NCI-H69 (cell line): ENCODE data around the gene CD207.
"Not testable (repeated sequence)": the region's sequence is repeated elsewhere in the genome, so short reads cannot be mapped to it uniquely, and the experiment has no call there.

Experiments
- DNase-seq: peaks from one replicate; lab custom pipeline; 2025; lab: John Stamatoyannopoulos, UW

Gene CD207

DNA sequence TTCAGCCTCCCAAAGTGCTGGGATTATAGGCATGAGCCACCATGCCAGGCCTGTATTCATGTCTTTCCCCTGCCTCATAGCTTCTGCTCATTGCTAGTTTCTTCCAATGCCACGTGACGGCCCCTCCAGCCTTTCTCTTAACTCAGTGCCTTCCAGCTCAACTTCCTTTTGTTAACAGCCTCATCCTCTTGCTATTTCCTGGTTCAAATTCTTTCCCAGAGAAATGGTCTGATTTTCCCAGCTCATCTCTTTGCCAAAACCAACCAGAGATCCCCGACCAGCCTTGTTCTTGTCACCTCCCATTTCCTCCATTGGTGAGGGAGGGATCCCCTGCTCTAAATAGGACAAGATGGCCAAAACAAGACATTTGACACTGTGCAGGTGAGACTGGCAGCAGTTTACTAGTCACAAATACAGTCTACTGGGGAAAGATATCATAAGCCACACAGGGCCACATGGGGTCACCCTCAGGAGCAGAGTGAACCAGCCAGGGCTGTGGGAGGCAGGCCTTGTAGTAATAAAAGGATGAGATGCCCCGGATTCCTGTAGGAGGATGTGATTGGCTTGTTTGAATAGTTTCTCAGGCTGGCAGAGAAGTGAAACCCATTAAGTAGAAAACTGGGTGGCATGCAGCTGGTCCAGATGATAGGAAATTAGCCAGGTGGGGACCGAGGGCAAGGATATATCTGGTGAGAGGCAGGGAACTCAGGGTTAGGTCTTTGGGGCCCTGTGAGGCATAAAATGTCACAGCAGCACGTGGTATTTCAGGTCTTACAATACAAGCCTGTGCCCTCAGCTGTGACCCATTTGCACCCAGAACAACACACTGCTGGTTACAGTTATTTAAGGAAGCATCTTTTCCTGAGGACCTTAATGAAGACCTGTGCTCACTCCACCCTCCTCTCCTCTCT is 6.4 kb downstream of the CD207 start:
- DNase-seq: no peak

DNA sequence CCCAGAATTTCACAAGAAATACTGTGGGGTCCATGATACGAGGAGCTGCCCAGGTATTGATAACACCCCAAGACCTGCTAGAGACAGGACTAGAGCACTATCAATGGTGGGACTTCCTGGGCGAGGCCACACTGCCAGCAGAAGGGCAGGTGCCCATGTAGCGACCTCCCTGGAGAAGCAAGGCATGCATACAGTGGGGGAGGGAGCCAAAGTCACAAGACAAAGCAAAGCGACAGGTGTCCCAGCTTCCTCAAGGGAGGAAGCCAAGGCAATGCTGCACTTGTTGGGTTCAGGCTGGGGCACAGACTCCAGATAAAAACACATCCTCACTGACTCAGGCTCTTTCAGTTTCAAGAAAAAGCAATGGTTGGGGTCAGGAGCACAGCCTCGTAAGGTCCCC is 7.5 kb downstream of the CD207 start:
- DNase-seq: no peak

DNA sequence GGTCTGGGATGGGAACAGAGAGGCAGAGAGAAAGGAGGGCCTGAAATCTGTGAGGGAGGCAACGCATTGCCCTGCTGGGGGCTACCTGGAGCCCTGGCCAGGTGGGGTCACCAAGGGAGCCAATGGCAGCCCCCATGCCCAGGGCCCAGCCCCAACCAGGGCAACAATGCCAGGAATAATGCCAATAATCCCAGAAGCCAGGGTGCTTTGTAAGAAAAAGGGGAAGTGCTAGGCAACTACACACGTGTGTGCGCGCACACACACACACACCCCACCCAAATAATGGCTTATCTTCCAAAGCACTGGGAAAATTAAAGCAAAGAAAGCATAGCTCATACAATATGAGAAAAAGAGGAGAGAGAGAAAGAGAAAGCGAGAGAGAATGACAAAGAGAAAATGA is 8.2 kb downstream of the CD207 start:
- DNase-seq: no peak

DNA sequence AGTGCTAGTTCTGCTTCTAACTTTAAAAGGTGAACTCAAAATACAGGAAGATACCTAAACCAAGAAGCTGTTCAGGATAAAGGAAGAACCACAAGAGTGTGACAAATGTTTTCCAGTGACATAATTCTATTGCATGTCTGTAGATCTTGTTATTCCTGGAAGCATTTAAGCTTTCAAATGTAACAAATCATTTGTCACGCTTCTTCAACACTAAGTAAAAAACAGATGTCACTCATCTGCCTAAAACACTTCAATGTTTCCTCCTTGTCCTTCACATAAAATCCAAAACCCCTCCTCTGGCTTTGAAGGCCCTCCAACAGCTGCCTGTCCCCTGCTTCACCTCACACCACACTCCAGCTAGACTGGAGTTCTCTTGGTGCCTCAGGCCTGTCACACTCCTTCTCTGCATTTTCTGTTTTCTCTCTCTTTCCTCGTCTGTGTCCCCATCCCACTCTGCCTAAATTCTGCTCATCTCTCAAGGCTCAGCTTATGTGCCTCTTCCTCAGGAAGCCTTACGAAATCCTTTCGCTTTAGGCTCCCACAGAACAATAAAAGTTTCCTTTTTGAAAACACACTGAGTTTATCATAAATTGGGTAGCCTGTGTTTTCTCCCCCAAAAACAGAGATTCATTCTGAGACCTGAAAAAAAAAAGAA is 8.8 kb downstream of the CD207 start:
- DNase-seq: no peak

DNA sequence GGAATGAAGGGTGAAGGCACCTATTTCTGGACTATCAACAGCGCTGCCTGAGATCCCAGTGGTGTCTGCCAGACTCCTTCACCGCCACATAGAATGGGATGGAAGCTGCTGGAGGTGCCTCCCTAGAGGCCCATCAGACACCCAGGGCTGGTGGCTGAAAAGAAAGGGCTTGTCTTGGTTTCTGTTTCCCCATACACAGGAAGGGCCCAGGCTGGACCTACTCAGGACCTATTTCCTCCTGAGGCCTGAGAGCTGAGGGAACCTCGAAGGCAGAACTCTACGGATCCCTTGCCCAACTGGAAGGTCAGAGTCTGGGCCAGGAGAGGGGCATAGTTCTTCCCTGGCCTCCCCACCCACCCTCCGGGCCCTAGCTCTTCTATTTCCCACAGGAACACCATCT is 12.4 kb downstream of the CD207 start:
- DNase-seq: no peak

DNA sequence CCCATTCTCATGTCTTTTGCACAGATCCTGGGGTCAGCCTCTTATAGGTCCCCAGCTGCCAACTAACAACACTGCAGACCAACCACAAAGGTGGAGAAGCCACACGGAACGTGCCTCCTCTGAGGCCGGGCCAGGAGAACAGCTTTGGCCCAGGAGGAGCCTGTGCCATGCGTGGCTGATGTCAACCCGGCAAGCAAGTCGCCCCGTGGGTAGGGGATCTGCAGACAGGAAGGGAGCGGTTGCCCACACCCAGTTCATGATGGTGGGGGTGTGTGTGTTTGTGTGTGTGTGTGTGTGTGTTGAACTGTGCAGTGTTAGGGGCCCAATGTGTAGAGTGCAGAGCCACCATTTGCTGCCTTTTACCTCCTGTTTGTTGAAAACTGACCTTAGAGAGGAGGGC is 12.8 kb downstream of the CD207 start:
- DNase-seq: no peak

DNA sequence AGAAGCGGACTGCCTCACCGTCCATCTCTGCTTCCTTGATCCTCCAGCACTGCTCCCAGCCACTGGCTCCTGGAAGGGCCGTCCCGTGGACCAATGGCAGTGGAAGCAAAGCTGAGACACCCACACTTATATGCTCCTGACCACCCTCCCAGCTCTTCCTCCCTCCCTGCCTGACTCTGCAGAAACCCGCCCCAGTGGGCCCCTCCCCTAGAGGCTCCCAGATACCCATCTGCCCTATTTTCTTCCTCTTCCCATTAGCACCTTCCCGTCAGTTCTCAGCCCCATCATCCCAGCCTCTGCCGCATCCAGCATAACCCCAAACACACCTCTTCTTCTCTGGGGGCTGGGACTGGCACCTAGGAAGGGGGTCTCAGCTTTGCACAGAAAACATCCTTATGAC is 15.1 kb downstream of the CD207 start, which contains the start of gene CLEC4F:
Gene CLEC4F, minus strand, starts transcription at position 101 of the 400 bp plus-strand sequence. Its CDS starts 76 bp downstream, at position 25.
- DNase-seq: no peak

DNA sequence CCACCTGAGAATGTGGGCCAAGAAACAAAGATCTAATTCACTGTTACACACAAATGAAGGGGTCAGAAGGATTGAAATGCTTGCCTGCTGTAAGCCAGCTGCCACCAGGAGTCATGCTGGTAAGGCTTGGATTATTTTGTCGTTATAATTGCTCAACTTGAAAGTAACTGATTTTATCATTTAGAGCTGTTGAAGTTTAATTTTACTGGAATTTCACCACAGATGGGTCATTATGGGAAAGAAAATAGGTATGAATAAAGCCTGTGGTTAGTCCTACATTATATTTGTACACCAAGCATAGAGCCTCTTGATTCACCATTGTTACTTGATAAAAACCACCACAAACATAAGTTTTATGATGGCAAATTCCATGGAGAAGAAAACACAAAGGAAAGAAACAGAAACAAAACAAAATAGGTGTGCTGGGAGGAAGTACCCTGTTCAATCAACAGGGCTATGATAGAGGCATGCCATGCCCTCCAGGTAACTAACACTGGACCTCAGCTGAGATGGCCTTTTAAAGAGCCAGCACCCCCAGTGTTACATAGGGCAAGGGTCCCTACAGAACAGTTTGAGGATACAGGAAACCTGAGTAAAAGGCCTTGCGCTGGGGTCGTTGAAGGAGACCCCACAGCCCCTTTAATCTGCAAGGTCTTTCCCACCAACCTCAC is 18.2 kb downstream of the CD207 start:
- DNase-seq: no peak

DNA sequence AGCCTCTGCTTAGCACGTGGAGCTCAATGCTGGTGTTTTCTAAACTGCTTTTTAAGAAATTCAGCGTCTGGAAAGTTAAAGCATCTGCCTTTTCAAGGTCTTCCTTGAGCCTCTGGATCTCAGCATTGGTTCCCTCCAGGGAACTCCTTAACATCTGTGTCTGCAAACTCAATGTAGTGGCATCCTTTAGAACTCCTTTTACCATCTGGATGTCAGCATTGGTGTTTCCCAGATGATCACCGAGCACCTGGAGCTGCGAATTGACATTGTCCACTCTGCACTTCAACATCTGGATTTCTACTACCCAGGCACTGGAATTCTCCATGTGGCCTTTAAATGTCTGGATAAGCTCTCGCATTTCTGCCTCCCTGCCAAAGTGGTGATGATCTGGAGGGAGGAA is 18.9 kb downstream of the CD207 start:
- no peak for DNase-seq

DNA sequence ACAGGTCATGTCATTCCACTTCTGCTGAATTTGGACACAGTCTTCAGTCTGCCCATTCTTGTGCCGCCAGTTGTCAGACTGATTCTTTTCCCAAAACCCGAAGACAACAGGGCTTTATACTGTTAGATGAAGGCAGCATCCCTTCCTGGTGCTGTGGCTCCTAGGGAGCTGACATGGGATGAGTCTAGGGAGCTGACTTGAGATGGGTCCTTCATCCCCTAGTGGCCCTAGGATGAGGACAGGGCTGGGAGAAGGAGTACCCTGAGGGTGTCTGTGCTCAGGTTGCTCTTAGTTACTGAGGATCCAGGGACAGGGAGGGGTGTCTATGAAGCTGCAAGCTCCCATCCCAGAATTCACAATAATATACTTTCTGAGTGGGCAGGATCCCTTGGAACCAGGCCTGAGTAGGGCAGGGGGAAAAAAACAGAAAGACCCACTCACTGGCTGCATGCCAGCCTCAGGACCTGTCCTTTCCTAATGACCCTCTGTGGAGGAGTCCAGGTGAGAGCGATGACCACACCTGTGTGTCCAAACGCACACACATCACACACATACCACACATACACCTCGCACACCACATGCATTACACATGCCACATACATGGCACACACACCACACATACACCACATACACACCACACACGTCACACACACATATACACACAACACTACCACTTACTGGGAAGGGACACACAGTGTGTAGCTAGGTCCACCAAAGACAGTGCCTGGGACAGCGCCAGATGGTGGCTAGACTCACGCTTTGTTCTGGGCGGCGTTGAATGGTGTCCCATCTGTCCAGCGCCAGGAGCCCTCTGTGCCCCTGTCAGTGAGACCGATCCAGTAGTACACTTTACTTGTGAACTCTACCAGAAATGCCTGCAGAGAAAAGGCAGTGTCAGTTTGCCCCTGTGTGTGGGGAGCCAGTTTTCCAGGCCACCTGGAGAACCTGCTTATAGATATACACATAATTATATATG is 26.3 kb downstream of the CD207 start:
- DNase-seq: no peak

DNA sequence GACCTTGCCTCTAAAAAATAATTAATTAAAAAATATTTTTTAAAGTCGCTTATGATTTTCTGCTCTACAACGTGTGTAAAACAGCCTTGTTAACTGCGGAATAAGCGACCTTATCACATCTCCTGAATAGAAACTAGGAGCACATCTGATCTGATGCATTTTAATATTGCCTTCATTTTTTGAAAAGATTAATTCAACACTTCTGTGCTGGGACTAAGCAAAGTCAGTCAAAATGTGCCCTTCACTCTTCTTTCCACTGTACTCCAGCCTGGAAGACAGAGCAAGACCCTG is 27.8 kb downstream of the CD207 start:
- no peak for DNase-seq

DNA sequence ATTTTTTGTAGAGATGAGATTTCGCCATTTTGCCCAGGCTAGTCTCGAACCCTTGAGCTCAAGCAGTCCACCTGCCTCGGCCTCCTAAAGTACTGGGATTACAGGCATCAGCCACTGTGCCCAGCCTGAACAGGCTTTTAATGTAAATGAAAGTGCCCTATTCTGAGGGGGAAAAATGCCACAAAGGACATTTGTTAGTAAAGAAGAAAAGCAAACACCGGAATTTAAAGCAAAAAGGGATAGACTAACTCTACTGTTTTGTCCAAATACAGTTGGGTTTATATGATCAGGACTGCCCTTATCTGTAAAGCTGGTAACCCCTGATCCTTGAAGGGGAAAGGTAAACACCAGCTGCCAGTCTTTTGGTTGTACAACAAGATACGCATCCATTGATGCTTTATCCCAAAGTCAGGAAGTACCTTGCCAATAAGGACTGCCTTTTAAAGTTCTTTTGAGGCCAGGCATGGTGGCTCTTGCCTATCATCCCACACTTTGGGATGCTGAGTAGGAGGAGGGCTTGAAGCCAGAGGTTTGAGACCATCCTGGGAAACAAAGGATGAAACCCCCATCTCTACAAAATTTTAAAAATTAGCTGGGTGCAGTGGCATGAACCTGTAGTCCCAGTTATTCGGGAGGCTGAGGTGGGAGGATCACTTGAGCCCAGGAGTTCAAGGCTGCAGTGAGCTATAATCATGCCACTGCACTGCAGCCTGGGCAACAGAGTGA is 28.4 kb downstream of the CD207 start:
- DNase-seq: no peak

DNA sequence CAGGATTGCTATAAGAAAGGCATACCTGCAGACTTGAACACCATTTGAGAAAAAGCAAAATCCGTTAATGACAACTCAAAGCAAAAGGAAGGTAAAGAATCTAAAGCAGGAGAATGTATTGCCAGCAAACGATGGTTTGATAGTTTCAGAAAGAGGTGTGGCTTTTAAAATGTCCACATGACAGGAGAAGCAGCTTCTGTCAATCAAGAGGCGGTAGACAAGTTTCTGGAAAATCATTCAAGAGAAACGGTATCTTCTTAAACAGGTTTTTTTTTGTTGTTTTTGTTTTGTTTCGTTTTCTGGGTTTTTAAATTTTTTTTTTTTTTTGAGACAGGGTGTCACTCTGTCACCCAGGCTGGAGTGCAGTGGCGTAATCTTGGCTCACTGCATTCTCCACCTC is 29.0 kb downstream of the CD207 start:
- DNase-seq: no peak

DNA sequence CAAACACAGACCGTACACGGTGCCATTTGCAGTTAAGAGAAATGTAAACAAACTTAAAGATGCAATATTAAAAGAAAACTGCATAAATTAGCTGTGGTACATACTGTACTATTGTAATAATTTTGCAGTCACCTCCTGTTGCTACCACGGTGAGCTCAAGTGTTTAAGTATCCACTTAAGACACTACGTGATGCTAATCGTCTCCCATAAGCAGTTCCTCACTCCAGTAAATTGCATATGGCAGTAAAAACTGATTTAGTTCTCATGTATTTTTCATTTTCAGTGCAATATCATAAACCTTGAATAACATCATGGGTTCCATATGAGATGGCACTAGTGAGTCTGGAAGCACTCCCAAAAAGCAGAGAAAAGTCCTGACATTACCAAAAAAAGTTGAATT is 29.6 kb downstream of the CD207 start:
- no peak for DNase-seq

DNA sequence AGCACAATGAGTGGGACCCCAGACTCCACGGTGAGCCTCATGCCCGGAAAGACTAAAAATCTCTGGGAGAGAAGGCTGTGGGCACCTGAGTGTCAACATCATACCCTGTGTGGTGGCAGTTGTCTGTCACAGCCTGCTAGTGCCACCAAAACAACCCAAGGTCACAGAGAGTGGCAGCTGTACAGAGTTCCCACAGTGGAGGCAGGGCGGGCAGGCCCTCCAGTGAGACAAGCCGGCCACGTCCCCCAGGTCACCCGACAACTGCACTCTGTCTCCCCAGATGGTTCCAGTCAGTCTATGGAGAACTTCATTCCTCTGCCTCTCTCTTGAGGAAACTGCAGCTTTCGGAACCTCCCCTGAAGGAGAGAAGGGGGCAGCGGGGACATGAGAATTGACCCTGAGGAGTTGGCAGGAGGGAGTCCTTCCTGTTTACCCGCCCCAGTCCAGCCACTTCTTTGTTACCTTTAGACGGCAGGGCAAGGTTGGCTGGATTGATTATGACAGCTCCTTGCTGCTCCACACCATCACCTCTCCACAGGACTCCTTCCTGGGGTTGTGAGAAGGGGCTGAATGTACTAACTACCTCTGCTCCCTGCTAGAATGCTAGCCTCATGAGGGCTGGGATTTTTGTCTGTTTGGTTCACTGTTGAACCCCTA is 33.9 kb downstream of the CD207 start:
- DNase-seq: no peak

DNA sequence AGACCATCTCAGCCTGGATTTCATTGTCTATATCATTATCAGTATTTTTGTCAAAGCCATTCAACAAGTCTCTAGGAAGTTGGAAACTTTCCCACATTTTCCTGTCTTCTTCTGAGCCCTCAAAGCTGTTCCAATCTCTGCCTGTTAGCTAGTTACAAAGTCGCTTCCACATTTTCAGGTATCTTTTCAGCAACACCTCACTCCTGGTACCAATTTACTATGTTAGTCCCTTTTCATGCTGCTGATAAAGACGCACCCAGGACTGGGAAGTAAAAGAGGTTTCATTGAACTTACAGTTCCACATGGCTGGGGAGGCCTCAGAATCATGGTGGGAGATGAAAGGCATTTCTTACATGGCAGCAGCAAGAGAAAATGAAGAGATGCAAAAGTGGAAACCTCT is 35.9 kb downstream of the CD207 start:
- DNase-seq: no peak

DNA sequence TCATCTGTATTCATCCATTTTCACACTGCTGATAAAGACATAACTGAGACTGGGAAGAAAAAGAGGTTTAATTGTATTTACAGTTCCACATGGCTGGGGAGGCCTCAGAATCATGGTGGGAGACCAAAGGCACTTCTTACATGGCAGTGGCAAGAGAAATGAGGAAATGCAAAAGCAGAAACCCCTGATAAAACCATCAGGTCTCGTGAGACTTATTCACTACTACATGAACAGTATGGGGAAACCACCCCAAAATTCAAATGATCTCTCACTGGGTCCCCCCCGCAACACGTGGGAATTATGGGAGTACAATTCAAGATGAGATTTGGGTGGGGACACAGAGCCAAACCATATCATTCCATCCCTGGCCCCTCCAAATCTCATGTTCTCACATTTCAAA is 37.6 kb downstream of the CD207 start:
- not testable (repeated sequence) for DNase-seq

DNA sequence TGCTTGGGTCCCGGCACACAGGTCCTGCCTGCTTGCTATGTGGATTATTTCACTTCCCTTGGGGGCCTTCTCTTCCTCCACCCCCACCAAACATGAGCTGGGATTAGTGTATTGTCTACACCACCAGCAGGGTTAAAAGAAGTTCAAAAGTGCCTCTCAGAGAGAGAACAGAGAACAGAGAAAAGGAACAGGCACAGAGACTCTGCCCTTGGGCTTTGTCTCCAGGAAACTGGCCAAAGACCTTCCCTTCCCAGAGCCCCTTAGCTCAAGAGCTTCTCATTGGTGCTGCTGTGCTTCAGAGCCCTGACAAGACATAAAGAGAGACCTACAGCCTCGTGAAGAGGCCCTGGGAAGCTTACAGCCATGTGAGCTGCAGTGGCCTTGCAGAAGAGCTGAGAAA is 38.1 kb downstream of the CD207 start:
- no peak for DNase-seq

DNA sequence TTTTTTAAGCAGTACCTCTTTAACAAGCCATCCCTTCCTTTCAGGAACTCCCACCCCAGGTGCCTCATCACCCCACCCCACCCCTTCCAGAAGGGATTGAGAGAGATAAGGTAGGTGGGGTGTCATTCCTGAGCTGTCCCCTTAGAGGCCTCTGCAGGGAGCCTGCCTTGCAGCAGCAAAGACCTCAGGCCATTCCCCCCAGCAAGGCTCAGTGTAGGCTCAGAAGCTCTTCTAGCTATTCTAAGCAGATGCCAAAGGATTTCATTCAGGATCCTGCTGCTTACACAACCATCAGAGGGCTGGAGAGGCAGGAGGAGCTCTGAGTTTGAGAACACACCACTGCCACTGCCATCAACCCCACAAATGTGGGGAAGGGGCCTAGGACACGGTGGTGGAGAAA is 39.4 kb downstream of the CD207 start:
- DNase-seq: no peak

DNA sequence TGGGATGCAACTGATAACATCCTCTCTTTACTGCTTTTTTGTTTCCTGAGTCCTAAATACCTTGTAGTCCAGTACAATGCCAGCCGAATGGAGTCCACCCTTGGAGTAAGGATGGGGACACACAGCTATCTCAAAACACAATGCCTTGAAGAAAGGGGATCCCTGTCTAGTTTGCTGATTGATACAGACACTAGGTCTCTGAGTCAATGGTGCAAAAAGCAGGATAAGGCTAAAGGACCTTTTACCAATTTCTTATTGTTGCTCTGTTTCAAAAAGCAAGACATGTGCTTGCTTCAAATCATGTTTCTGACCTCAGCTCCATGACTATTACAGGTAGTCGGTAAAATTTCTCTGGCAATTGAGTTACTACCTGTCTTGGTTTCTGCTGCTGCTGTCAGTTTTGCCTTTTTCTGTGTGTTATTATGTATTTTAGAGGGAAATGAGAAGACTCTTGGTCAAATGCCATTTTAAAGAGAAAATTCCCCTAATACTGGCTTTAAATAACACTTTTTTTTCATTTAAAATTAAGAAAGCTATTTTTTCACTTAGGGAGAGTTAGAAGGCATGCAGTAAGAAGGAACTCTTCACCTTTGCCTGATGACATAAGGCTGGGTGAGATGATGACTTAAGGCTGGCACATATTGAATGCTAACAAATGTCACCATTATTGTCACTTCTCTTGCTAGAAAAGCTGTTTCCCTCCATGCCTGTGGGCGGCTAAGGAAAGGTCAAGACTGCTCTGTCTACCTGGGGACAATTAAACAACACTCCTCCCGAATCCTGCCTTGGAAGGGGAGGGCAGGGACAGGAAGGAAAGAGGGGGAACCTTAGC is 40.2 kb downstream of the CD207 start:
- no peak for DNase-seq
